Immature natural killer cell (primary cell): ENCODE results near the gene IFT57. TPM values are rescaled to one million over a fixed set of nuclear protein-coding genes. Genes with fewer than 3 reads are reported as not detected.
"Not testable (repeated sequence)": the region's sequence is repeated elsewhere in the genome, so short reads cannot be mapped to it uniquely, and the experiment has no call there.

Source experiments
- DNase-seq, 3 donors: peaks; one replicate each; pipeline ENCODE4 v3.0.0; 2022; ENCODE audit warnings: mixed read lengths in 1 of 3
- H3K27ac Mint-ChIP-seq, 6 donors: one replicate each; pipeline ENCODE4 v1.8.0; 2020; ENCODE audit warnings: mixed read lengths in 6 of 6, mild to moderate bottlenecking in 5 of 6, inconsistent platforms in 4 of 6, moderate library complexity in 3 of 6
- H3K27me3 Mint-ChIP-seq, 3 donors: one replicate each; pipeline ENCODE4 v1.8.0; 2020 to 2021; ENCODE audit warnings: low read depth in 3 of 3, mild to moderate bottlenecking in 3 of 3, mixed read lengths in 3 of 3, moderate library complexity in 3 of 3, inconsistent platforms in 1 of 3
- H3K36me3 Mint-ChIP-seq, 3 donors: one replicate each; pipeline ENCODE4 v1.8.0; 2020; ENCODE audit warnings: mixed read lengths in 3 of 3, inconsistent platforms in 2 of 3, mild to moderate bottlenecking in 2 of 3
- H3K4me1 Mint-ChIP-seq, 2 donors: one replicate each; pipeline ENCODE4 v1.8.0; 2020; ENCODE audit warnings: inconsistent platforms in 2 of 2, mild to moderate bottlenecking in 2 of 2, mixed read lengths in 2 of 2, moderate library complexity in 1 of 2
- H3K4me3 Mint-ChIP-seq, 5 donors: one replicate each; pipeline ENCODE4 v1.8.0; 2020; ENCODE audit warnings: mild to moderate bottlenecking in 5 of 5, mixed read lengths in 5 of 5, inconsistent platforms in 3 of 5, moderate library complexity in 3 of 5
- H3K9me3 Mint-ChIP-seq, 6 donors: one replicate each; pipeline ENCODE4 v1.8.0; 2020; ENCODE audit warnings: mild to moderate bottlenecking in 6 of 6, mixed read lengths in 6 of 6, inconsistent platforms in 4 of 6, moderate library complexity in 3 of 6
- polyA plus RNA-seq, 3 donors: library from polyadenylated mRNA; unstranded; fragments of 300-500 nt; fragmentation: Illumina TruSeq; gene quantifications; one replicate each; pipeline ENCODE4 v1.2.3, GENCODE V29; 2021

IFT57 gene
- polyA plus RNA-seq, 3 donors from 2014 or later = 10.8 to 28.9 (median 22.6) TPM

DNA sequence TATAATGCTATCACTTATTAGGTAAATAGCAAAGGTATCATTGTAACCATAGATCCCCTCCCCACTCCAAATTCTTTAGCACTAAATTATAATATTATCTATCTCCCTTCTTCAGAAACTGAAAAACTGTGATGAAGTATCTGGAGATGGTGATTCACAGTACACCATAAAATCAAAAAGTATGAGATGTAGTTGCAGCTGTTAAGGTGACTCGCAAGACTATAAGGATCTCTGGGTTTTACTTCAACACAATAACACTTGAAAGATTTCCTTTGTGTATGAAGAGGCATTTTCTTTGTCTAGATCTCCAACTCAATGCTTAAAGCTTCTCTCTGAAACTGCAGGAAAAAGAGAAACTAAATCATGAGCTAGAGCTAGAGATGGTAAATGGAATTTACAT lies 46.9 kb downstream of the IFT57 start:
- Mint-ChIP-seq H3K4me1 (peaks cover 7 to 8% of the 10 kb centered on the region in 2 donors), H3K9me3 (peaks cover 0 to 2% (median 0%) of the 10 kb centered on the region in 6 donors), H3K36me3 (peaks cover 0 to 4% (median 3%) of the 10 kb centered on the region in 3 donors), H3K27me3 (peaks cover 0 to 2% (median 0%) of the 10 kb centered on the region in 3 donors), H3K4me3 (no peak overlapping the region), H3K27ac (no peak overlapping the region)
- no peak for DNase-seq

- Mint-ChIP-seq H3K27me3 (peaks cover 0 to 2% (median 0%) of the 10 kb centered on the region in 3 donors), H3K36me3 (peaks cover 7 to 25% (median 14%) of the 10 kb centered on the region in 3 donors), H3K4me1 (peaks cover 6 to 8% of the 10 kb centered on the region in 2 donors), H3K27ac (no peak overlapping the region), H3K4me3 (no peak overlapping the region), H3K9me3 (peaks cover 0 to 2% (median 0%) of the 10 kb centered on the region in 6 donors)
- no peak for DNase-seq
Measured at GRCh38 chr3:108171106-108171505, 51.1 kb downstream of the IFT57 start.

GRCh38 chr3:108164391-108164790 lies 57.8 kb downstream of the IFT57 start:
- no peak for DNase-seq
- Mint-ChIP-seq H3K27ac (no peak overlapping the region), H3K27me3 (no peaks in the 10 kb centered on the region), H3K9me3 (peaks cover 0 to 2% (median 0%) of the 10 kb centered on the region in 6 donors), H3K4me3 (no peak overlapping the region), H3K36me3 (peaks cover 16 to 40% (median 24%) of the 10 kb centered on the region in 3 donors), H3K4me1 (no peaks in the 10 kb centered on the region)

DNA sequence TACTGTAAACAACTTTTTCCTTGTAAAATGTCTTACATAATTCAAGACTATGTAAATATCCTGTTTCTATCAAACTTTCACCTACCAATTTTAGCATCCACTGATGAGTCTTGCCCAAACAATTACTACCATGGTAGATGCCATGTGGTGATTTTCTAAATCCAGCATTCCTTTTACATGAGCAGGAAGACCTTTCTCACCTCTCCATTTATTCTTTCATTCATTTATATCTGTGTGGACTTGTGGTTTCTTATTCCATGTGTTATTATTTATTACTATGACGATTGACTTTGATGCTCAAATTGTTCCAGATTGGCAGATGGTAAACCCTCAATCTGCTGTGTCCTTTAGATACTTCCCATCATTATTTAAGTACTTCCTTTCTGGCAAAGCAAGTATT lies 62.4 kb downstream of the IFT57 start:
- peaks cover 20 to 23% of the 10 kb centered on the region in 2 donors for H3K4me1 Mint-ChIP-seq
- H3K27me3 Mint-ChIP-seq = no peaks in the 10 kb centered on the region
- no peak overlapping the region for H3K27ac Mint-ChIP-seq
- no peak overlapping the region for H3K4me3 Mint-ChIP-seq
- no peak for DNase-seq
- no peaks in the 10 kb centered on the region for H3K9me3 Mint-ChIP-seq
- peaks cover 8 to 16% (median 11%) of the 10 kb centered on the region in 3 donors for H3K36me3 Mint-ChIP-seq

GRCh38 chr3:108159105-108159504 lies 63.1 kb downstream of the IFT57 start:
- Mint-ChIP-seq H3K4me1 (peaks cover 20 to 23% of the 10 kb centered on the region in 2 donors), H3K27me3 (no peaks in the 10 kb centered on the region), H3K9me3 (no peaks in the 10 kb centered on the region), H3K4me3 (no peak overlapping the region), H3K27ac (no peak overlapping the region), H3K36me3 (peaks cover 5 to 16% (median 11%) of the 10 kb centered on the region in 3 donors)
- DNase-seq = no peak

GRCh38 chr3:108158251-108158650 lies 64.0 kb downstream of the IFT57 start:
- no peak overlapping the region for H3K27ac Mint-ChIP-seq
- H3K36me3 Mint-ChIP-seq = peaks cover 5 to 16% (median 11%) of the 10 kb centered on the region in 3 donors
- no peak overlapping the region for H3K4me3 Mint-ChIP-seq
- H3K4me1 Mint-ChIP-seq = peaks cover 22 to 23% of the 10 kb centered on the region in 2 donors
- no peaks in the 10 kb centered on the region for H3K9me3 Mint-ChIP-seq
- no peak for DNase-seq
- no peaks in the 10 kb centered on the region for H3K27me3 Mint-ChIP-seq

DNA sequence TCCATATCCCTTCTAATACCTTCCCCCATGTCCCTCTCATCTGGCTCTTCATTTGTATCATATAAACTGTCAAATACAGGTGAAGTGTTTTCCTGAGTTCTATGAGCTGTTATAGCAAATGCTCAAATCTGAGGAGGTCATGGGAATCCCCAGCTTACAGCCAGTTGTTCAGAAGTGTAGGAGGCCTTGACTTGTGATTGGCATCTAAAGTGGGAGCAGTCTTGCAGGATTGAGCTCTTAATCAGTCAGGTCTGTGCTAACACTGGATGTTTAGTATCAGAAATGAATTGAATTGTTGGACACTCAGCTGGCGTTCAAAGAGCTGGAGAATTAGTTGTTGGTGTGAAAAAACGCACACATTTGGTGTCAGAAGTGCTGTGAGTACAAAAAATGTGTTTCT lies 65.0 kb downstream of the IFT57 start:
- DNase-seq = no peak
- Mint-ChIP-seq H3K36me3 (peaks cover 0 to 16% (median 4%) of the 10 kb centered on the region in 3 donors), H3K4me1 (peaks cover 22 to 23% of the 10 kb centered on the region in 2 donors), H3K9me3 (no peaks in the 10 kb centered on the region), H3K27ac (peak overlapping the region; percentile 0 to 76 (median 46)), H3K4me3 (peak overlapping the region in 1 of 5 donors; percentile 8), H3K27me3 (no peaks in the 10 kb centered on the region)

GRCh38 chr3:108156312-108156853 lies 65.8 kb downstream of the IFT57 start:
- DNase-seq = peak; percentile 36 to 55 (median 45)
- peaks cover 0 to 9% (median 4%) of the 10 kb centered on the region in 3 donors for H3K36me3 Mint-ChIP-seq
- peak overlapping the region; percentile 15 to 82 (median 76) for H3K27ac Mint-ChIP-seq
- H3K9me3 Mint-ChIP-seq = no peaks in the 10 kb centered on the region
- H3K4me3 Mint-ChIP-seq = peak overlapping the region; percentile 3 to 53 (median 40)
- H3K4me1 Mint-ChIP-seq = peaks cover 22 to 23% of the 10 kb centered on the region in 2 donors
- H3K27me3 Mint-ChIP-seq = peaks cover 0 to 2% (median 1%) of the 10 kb centered on the region in 3 donors

GRCh38 chr3:108155642-108156041 lies 66.6 kb downstream of the IFT57 start:
- not testable (repeated sequence) for H3K27me3 Mint-ChIP-seq, H3K36me3 Mint-ChIP-seq, DNase-seq, H3K9me3 Mint-ChIP-seq
- peaks cover 22 to 23% of the 10 kb centered on the region in 2 donors for H3K4me1 Mint-ChIP-seq
- peak overlapping the region; percentile 15 to 82 (median 76) for H3K27ac Mint-ChIP-seq
- H3K4me3 Mint-ChIP-seq = peak overlapping the region in 4 of 5 donors; percentile 1 to 53 (median 42)

GRCh38 chr3:108153451-108153981 lies 68.7 kb downstream of the IFT57 start:
- Mint-ChIP-seq H3K4me1 (peaks cover 22 to 23% of the 10 kb centered on the region in 2 donors), H3K36me3 (no peaks in the 10 kb centered on the region), H3K9me3 (no peaks in the 10 kb centered on the region), H3K27me3 (peaks cover 0 to 4% (median 2%) of the 10 kb centered on the region in 3 donors), H3K4me3 (no peak overlapping the region), H3K27ac (peak overlapping the region in 3 of 6 donors; percentile 38 to 57 (median 48))
- DNase-seq = peak; percentile 27 to 49 (median 32)

DNA sequence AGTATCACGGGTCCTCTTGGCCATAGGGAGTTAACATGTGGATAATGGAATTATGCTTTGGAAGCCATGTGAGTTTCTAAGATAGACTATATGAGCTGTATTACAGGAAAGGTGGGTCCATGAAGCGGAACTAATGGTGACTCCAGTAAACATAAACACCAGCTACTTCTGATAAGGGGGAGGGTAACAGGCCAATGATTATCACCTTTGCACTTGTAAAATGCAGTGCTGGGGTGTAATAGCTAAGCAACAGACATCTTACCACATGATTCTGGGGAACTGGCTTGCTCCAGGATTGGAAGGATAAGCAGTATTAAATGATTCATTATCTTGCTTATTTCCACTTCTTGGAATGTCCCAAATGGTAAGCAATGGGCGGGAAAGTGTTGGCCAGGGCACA lies 70.0 kb downstream of the IFT57 start:
- H3K27ac Mint-ChIP-seq = no peak overlapping the region
- DNase-seq = no peak
- peaks cover 17 to 18% of the 10 kb centered on the region in 2 donors for H3K4me1 Mint-ChIP-seq
- H3K9me3 Mint-ChIP-seq = no peaks in the 10 kb centered on the region
- H3K4me3 Mint-ChIP-seq = no peak overlapping the region
- H3K27me3 Mint-ChIP-seq = peaks cover 0 to 4% (median 2%) of the 10 kb centered on the region in 3 donors
- H3K36me3 Mint-ChIP-seq = peaks cover 0 to 1% (median 0%) of the 10 kb centered on the region in 3 donors

- DNase-seq = no peak
- Mint-ChIP-seq H3K27me3 (peaks cover 0 to 4% (median 2%) of the 10 kb centered on the region in 3 donors), H3K4me3 (no peak overlapping the region), H3K27ac (no peak overlapping the region), H3K36me3 (peaks cover 3 to 7% (median 3%) of the 10 kb centered on the region in 3 donors), H3K4me1 (peaks cover 0 to 2% of the 10 kb centered on the region in 2 donors), H3K9me3 (no peaks in the 10 kb centered on the region)
Measured at GRCh38 chr3:108150200-108150599, 72.0 kb downstream of the IFT57 start.

GRCh38 chr3:108146139-108146538 lies 76.1 kb downstream of the IFT57 start:
- H3K4me1 Mint-ChIP-seq = peaks cover 0 to 2% of the 10 kb centered on the region in 2 donors
- H3K4me3 Mint-ChIP-seq = no peak overlapping the region
- H3K9me3 Mint-ChIP-seq = no peaks in the 10 kb centered on the region
- DNase-seq = no peak
- peaks cover 0 to 1% (median 0%) of the 10 kb centered on the region in 3 donors for H3K27me3 Mint-ChIP-seq
- H3K36me3 Mint-ChIP-seq = peaks cover 3 to 7% (median 3%) of the 10 kb centered on the region in 3 donors
- no peak overlapping the region for H3K27ac Mint-ChIP-seq

DNA sequence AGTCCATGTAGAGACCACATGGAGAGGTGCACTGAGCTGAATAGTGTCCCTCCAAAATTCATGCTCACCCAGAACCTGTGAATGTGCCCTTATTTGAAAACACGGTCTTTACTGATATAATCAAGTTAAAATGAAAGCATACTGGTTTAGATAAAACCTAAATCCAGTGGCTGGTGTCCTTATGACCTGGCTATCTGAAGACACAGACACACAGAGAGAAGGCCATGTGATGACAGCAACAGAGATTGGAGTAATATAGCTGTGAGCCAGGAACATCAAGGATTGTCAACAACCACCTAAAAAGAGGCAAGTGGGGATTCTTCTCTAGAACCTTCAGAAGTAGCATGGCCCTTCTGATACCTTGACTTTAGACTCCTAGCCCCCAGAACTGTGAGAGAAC lies 76.6 kb downstream of the IFT57 start:
- Mint-ChIP-seq H3K9me3 (no peaks in the 10 kb centered on the region), H3K36me3 (peaks cover 3 to 7% (median 3%) of the 10 kb centered on the region in 3 donors), H3K4me1 (peaks cover 0 to 2% of the 10 kb centered on the region in 2 donors), H3K27me3 (peaks cover 0 to 1% (median 0%) of the 10 kb centered on the region in 3 donors), H3K27ac (no peak overlapping the region), H3K4me3 (no peak overlapping the region)
- DNase-seq = no peak
